Progenitor cell of endocrine pancreas (in vitro differentiated cells): ENCODE results near the gene FXN. TPM values are rescaled to one million over a fixed set of nuclear protein-coding genes. Genes with fewer than 3 reads are reported as not detected.

ENCODE experiments used
- DNase-seq: peaks from one replicate; pipeline ENCODE4 v3.0.0; 2021; ENCODE audit warnings: low spot score; ENCODE audit not compliant: unreplicated experiment
- H3K27ac Mint-ChIP-seq: 2 replicates; pipeline ENCODE4 v1.8.0; 2021; ENCODE audit warnings: mild to moderate bottlenecking, moderate library complexity, mixed read lengths
- H3K27me3 Mint-ChIP-seq: 2 replicates; pipeline ENCODE4 v1.8.0; 2021; ENCODE audit warnings: mixed read lengths
- H3K36me3 Mint-ChIP-seq: 2 replicates; pipeline ENCODE4 v1.8.0; 2022; ENCODE audit warnings: mixed read lengths; ENCODE audit not compliant: insufficient read depth
- H3K4me1 Mint-ChIP-seq: 2 replicates; pipeline ENCODE4 v1.8.0; 2021; ENCODE audit warnings: low read depth, mixed read lengths
- H3K4me3 Mint-ChIP-seq: 2 replicates; pipeline ENCODE4 v1.8.0; 2021; ENCODE audit warnings: low read depth, mild to moderate bottlenecking, moderate library complexity, mixed read lengths
- H3K9me3 Mint-ChIP-seq: 2 replicates; pipeline ENCODE4 v1.8.0; 2021; ENCODE audit warnings: low read depth, mixed read lengths
- total RNA-seq: library from RNA; stranded (reverse); gene quantifications from 2 replicates; pipeline ENCODE4 v1.2.1, GENCODE V29; 2021
- TF ChIP-seq, protein P1 (sequence below): fragments of 200-600 bp; sonication (generic); IDR thresholded peaks from one replicate; pipeline ENCODE4 v1.5.0; 2021; ENCODE audit warnings: antibody characterized with exemption, mild to moderate bottlenecking; ENCODE audit not compliant: unreplicated experiment

Gene FXN
- total RNA-seq, 1 donor from 2014 or later: 25.7 TPM

DNA sequence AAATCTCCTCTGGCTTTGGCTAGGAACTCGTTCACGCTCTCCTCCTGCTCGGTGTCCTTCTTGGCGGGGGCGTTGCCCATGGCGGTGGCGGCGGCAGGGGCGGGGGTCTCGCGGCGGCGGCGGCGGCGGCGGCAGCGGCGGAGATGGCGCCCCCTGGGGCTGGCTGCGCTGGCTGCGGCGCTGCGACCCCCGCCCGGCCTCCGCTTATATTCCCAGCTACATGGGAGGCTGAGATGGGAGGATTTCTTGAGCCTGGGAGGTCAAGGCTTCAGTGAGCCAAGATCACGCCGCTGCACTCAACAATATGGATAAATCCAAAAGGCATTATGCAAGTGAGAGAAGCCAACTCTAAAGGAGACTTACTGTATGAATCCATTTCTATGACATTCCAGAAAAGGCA, 21.5 kb upstream of the FXN start, which contains the start of gene PRKACG:
Gene PRKACG (minus strand): TSS at position 101 of the 400 bp plus-strand sequence. CDS start 21 bp downstream, at position 80.
- Mint-ChIP-seq H3K4me1 (no peaks in the 10 kb centered on the region), H3K27me3 (peaks cover 4% of the 10 kb centered on the region), H3K27ac (no peak within 1 kb of the TSS), H3K36me3 (no peaks in the 10 kb centered on the region), H3K4me3 (no peak within 1 kb of the TSS), H3K9me3 (peaks cover 3% of the 10 kb centered on the region)
- TF ChIP-seq, protein P1, sequence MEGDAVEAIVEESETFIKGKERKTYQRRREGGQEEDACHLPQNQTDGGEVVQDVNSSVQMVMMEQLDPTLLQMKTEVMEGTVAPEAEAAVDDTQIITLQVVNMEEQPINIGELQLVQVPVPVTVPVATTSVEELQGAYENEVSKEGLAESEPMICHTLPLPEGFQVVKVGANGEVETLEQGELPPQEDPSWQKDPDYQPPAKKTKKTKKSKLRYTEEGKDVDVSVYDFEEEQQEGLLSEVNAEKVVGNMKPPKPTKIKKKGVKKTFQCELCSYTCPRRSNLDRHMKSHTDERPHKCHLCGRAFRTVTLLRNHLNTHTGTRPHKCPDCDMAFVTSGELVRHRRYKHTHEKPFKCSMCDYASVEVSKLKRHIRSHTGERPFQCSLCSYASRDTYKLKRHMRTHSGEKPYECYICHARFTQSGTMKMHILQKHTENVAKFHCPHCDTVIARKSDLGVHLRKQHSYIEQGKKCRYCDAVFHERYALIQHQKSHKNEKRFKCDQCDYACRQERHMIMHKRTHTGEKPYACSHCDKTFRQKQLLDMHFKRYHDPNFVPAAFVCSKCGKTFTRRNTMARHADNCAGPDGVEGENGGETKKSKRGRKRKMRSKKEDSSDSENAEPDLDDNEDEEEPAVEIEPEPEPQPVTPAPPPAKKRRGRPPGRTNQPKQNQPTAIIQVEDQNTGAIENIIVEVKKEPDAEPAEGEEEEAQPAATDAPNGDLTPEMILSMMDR: no peak
- no peak for DNase-seq

DNA sequence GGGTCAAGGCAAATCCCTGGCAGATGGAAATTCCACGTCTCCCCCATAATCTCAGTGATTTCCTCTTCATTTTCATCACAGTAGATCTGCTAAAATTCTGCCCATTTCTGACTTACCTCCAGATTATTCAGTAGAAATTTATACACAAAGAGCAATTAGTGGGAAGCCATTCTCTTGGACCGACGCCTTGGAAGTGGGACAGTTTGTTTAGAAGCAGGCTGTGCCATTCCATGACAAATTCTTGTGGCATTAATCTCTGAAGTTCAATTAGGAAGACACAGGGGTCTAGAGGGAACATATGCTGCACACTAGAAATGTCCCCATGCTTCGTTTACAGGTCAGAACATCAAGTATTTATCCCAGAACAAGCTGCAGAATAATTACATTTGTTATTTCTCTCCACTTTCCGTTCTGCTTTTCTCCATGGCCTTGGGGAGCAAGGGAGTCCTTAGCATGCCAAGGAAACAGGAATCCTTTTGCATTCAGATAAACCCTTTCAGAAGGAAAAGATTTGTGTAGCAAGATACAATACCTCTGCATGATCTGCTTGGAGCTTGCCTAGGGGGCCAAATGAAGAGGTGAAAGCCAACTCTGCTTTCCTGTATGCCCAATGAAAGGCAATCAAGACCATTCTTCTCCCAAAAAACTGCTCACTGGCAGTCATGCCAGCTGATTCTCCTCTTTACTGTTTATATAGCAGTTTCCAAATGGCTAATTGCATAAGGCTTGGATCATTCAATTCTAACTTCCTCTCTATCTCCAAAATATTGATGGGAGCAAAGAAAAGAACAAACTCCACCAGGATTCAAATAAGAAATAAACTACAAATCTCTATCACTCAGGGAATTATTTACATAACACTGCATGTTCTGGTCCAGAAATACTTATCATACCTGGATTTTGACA, 19.1 kb upstream of the FXN start:
- DNase-seq: no peak
- no peak overlapping the region for H3K27ac Mint-ChIP-seq
- no peaks in the 10 kb centered on the region for H3K36me3 Mint-ChIP-seq
- peaks cover 4% of the 10 kb centered on the region for H3K27me3 Mint-ChIP-seq
- peaks cover 3% of the 10 kb centered on the region for H3K9me3 Mint-ChIP-seq
- TF ChIP-seq, protein P1: no peak
- H3K4me3 Mint-ChIP-seq: no peak overlapping the region
- H3K4me1 Mint-ChIP-seq: no peaks in the 10 kb centered on the region

DNA sequence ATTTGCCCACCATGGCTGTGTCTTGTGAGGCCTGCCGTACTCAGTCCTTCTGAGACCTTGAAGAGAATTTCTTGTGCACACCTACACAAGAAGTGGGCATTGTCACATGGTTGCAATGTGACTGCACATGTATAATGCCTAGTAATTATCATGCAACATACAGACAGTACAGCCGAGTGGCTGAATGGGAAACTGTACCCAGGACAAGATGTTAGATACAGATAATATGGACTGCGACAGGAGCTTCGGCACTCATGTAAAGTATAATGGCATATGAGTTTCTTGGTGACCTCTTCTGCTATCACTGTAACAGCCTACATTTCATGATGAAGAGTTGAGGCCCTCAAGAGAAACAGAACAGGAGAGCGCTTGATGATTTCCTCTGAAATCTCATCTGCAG, 16.8 kb upstream of the FXN start:
- Mint-ChIP-seq H3K9me3 (peaks cover 3% of the 10 kb centered on the region), H3K36me3 (no peaks in the 10 kb centered on the region), H3K27me3 (peaks cover 4% of the 10 kb centered on the region), H3K4me1 (peaks cover 3% of the 10 kb centered on the region), H3K27ac (no peak overlapping the region), H3K4me3 (no peak overlapping the region)
- TF ChIP-seq, protein P1: no peak
- DNase-seq: no peak

DNA sequence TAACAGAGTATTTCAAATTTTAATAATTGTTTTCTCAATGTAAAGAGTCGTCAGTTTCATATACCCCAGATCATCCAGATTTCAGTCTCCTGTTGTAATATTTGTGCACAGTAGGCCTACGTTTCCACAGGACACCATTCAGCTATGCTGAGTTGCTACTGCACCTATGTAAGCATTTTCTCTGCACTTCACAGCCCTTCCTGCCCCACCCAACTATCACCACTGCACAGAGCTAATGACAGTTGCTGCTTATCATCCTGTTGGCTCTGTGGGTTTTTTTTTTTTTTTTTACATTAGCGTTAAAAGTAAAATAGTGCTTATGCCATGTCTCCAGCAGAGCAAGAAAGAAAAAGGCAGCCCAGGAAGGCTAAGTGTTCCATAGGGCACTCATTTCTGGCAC, 15.7 kb upstream of the FXN start:
- Mint-ChIP-seq H3K4me3 (no peak overlapping the region), H3K4me1 (peaks cover 3% of the 10 kb centered on the region), H3K27me3 (peaks cover 4% of the 10 kb centered on the region), H3K9me3 (no peaks in the 10 kb centered on the region), H3K27ac (no peak overlapping the region), H3K36me3 (no peaks in the 10 kb centered on the region)
- no peak for DNase-seq
- TF ChIP-seq, protein P1: no peak

DNA sequence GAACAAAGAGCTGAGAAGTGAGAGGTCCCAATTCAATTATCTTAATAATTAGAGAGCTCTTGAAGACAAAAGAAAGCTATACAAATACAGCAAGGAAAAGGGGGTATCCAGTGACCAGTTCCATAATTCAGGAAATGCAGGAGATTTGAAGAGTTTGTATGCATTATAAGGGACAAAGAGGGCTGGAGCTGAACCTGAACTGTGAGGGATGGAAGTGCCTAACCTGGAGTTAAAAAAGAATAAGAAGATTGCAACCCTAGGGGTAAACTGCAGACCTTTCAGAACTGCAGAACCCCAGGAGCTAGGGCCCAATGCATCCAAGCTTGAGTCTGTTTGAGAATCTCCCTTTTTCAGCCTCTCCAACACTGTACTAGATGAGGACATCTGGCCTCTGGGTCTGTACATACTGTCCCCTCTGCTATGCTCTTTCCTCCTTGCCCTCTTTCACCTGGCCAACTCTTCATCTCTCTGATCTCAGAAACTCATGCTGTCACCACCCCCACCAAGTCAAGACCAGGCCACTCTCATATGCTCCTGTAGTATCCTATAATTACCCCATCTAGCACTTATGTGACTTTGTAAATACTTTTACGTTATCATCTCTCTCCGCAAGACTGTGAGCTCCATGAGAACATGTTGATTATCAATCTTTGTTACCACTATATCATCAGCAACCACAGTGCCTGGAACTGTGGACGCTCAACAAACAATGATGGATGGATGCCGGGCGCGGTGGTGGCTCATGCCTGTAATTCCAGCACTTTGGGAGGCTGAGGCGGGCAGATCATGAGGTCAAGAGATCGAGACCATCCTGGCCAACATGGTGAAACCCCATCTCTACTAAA, 15.0 kb upstream of the FXN start:
- Mint-ChIP-seq H3K4me3 (no peak overlapping the region), H3K27ac (no peak overlapping the region), H3K36me3 (no peaks in the 10 kb centered on the region), H3K9me3 (no peaks in the 10 kb centered on the region), H3K4me1 (peaks cover 3% of the 10 kb centered on the region), H3K27me3 (peaks cover 4% of the 10 kb centered on the region)
- DNase-seq: no peak
- TF ChIP-seq, protein P1: no peak
